GM19372 (cell line): ENCODE data around the gene RGPD3.
"Not testable (repeated sequence)": the region's sequence is repeated elsewhere in the genome, so short reads cannot be mapped to it uniquely, and the experiment has no call there.

Experiments used
- ATAC-seq: cut with Tn5 transposase; IDR thresholded peaks from one replicate; pipeline ENCODE4 v1.9.1; 2021; ENCODE audit warnings: mild to moderate bottlenecking, low read depth, moderate library complexity; ENCODE audit not compliant: unreplicated experiment

Gene RGPD3

DNA sequence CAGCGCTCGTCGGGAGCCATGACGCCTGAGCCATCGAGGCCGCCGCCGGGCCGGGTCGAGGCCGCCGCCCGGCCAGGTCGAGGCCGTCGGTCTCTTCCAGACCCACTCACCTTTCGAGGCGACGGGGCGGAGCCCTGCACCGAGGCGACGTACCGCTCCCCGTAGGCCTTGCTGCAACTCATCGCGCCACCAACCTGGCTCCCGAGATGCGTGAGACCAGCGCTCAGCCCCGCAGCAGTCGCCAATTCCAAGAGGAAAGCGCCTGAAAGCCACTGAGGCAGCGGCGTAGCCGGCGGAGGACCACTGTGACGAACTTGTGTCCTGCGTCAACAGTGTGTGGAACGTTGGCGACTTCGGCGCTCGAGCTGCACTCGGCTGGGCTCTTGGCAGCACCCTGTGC, at the start of gene RGPD3:
TSS of gene RGPD3 (minus strand) at position 307 of the 400 bp plus-strand sequence. CDS start at position 182, 125 bp downstream.
- not testable (repeated sequence) for ATAC-seq

GRCh38 chr2:106517329-106517728, 49.1 kb upstream of the RGPD3 start:
- ATAC-seq = no peak

- ATAC-seq = no peak
Observed at GRCh38 chr2:106516864-106517263, 48.7 kb upstream of the RGPD3 start.

GRCh38 chr2:106516436-106516835, 48.2 kb upstream of the RGPD3 start:
- no peak for ATAC-seq

- not testable (repeated sequence) for ATAC-seq
Observed at GRCh38 chr2:106514827-106515226, 46.6 kb upstream of the RGPD3 start.

DNA sequence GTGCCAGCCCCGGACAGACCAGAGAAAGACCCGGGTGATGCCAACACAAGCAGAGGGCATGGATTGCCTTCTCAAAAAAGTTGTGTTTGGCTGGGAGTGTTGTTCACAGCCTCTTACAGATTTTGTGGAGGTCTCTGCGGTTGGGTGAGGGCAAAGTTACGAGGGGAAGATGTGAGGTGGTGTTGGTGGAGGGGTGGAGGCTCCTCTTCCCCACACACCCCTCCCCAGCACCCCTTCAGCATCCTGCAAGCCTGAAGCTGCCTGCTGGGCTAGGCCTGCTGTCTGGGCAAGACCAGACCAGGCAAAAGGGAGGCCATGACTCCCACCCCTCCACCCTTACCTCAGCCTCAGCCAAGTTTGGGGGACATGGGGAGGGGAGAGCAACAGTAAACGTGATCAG, 45.2 kb upstream of the RGPD3 start:
- not testable (repeated sequence) for ATAC-seq

DNA sequence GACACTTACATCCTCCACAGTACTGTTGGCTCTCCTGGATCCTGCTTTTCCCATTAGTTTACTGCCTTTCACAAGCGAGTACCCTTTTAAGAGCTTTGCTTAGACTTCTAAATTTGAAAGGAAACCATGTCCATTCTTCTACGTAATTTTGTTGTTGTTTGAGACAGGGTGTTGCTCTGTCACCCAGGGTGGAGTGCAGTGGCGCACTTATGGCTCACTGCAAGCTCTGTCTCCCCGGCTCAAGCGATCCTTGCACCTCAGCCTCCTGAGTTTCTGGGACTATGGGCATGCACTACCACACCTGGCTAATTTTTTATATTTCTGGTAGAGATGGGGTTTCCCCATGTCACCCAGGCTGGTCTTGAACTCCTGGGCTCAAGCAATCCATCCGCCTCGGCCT, 43.7 kb upstream of the RGPD3 start:
- ATAC-seq = not testable (repeated sequence)

DNA sequence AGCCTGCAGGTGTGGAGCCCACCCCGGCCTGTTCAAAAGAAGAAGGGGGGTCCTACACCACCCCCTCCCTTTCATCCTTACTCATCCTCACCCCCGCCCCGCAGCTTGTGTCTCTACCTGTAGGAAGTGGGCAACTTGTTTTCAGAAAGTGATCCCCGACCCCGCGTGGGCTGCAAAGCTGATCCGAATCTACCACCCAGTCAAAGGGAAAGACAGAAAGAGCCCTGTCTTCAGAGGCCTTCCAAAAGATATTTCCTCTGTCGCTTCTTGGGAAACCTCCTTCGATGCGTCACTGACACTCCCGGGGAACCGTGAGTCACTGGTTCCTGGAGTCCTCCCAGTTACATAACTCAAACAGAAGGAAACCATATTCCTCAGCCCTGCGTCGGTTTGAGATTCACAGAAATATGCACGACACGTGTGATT, 43.3 kb upstream of the RGPD3 start:
- ATAC-seq = not testable (repeated sequence)

- not testable (repeated sequence) for ATAC-seq
Observed at GRCh38 chr2:106510791-106511190, 42.6 kb upstream of the RGPD3 start.

- not testable (repeated sequence) for ATAC-seq
Observed at GRCh38 chr2:106509374-106509770, 41.2 kb upstream of the RGPD3 start.

DNA sequence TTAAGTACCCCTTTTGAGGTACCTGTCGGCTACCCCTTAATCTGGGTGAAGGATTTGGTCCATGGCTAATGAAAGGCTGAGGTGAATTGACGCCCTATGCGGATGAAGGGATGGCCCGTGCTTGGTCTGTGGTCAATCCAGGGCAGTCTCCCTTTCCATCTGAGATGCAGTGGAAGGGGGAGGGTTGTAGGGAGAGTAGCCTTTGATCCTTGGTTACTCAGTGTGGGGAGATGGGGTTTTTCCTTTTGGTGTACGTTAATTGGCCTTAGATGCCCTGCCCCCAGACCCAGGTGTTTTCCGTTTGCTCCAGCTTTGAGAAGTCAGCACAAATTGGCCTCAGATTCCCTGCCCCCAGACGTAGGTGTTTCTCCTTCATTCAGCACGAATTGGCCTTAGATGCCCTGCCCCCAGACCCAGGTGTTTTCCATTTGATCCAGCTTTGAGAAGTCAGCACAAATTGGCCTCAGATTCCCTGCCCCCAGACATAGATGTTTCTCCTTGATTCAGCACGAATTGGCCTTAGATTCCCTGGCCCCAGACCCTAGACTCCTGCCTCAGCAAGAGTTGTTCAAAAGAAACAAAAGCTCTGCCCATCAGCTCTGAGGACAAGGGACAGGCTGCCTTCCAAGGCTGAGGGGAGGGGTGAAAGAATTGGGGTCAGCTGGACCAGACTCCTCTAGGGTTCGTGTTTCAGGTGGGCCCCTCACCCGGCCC, 40.6 kb upstream of the RGPD3 start:
- not testable (repeated sequence) for ATAC-seq

GRCh38 chr2:106506002-106506687, 37.9 kb upstream of the RGPD3 start:
- ATAC-seq = not testable (repeated sequence)

DNA sequence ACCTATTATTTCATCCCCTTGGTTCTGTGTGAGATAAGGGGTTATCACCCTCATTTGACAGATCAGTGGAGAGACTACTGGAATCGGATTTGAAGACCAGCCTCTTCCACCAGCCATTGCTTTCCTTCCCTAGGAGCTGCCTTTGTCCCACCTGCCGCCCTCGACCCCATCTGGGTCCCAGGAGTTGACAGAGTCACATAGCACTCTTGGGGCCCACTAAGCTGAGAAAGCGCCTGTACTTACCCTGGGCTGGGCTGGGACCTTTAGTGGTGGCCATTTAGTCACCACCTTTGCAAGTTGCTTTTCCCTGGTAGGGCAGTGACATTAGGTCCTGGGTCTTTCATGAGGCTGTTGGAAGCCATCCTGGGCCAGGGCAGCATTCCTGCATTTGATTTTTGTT, 36.6 kb upstream of the RGPD3 start:
- ATAC-seq = not testable (repeated sequence)

GRCh38 chr2:106504192-106504591, 36.0 kb upstream of the RGPD3 start:
- ATAC-seq = not testable (repeated sequence)

- ATAC-seq = not testable (repeated sequence)
Observed at GRCh38 chr2:106502351-106502750, 34.1 kb upstream of the RGPD3 start.

- not testable (repeated sequence) for ATAC-seq
Observed at GRCh38 chr2:106500350-106500749, 32.1 kb upstream of the RGPD3 start.

- ATAC-seq = not testable (repeated sequence)
Observed at GRCh38 chr2:106498549-106498948, 30.3 kb upstream of the RGPD3 start.

- not testable (repeated sequence) for ATAC-seq
Observed at GRCh38 chr2:106492913-106493312, 24.7 kb upstream of the RGPD3 start.

GRCh38 chr2:106492399-106492798, 24.2 kb upstream of the RGPD3 start:
- not testable (repeated sequence) for ATAC-seq

DNA sequence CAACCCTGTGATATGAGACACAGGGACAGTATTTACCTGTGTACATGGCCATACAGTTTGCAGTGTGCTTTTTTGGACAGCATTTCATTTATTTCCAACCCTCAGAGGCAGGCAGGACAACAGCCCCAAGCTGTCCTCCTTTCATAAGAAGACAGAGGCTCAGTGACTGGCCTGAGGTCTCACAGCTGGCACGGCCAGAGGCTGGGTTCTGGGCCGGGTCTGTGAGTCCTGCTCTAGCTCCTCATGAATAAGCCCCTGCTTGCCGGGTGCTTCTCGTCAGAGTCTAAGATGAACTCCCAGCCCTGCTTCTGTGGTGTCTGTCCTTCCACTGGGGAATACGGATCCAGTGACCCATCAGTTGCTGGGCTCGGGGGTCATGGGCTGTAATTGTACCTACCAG, 21.5 kb upstream of the RGPD3 start:
- ATAC-seq = not testable (repeated sequence)

DNA sequence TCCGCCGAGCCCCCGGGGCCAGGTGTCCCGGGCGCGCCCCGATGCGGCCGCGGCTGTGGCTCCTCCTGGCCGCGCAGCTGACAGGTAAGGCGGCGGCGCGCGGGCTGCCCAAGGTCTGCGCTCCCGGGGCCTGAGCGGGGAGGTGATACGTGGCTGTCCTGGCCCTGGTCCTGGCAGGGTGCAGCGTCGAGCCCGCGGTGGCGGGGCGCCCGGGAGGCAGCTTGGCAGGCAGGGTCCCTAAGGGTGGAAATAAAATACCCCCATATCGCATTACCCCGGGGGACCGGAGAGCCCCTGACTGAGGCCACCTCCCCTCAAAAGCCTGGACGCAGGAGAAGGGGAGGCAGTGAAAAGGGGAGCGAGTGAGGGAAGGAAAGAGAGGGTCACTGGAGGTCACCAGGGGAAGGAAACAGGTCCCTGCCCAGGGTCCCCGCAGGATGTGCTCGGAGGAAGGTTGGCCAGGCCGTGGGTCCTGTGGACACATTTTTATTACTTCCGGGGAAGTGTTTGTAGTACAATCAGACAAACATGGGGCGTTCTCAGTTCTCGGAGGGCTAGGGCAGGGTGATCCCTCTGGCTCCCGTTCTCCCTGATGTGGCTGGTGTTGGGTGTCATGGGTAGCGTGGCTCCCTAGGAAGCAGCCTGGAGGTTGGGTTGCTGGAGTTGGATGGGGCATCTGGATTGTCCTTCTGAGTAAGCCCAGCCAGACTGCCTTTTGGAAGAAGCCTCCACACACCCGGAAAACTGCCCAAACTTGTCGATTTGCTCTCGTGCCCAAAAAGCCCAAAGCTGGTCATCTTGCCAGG, 19.4 kb upstream of the RGPD3 start:
- not testable (repeated sequence) for ATAC-seq
